B cell (primary cell): ENCODE results near the gene C16orf54.

Experiments
- CTCF ChIP-seq: fragments of 200-600 bp; IDR thresholded peaks from one replicate; pipeline ENCODE4 v1.8.0; 2022; ENCODE audit warnings: antibody characterized with exemption, mild to moderate bottlenecking
- EZH2 ChIP-seq: IDR thresholded peaks from 2 replicates; pipeline ENCODE4 v1.6.1; 2012; ENCODE audit warnings: borderline replicate concordance, low read depth, mild to moderate bottlenecking, moderate library complexity, low read length; ENCODE audit not compliant: insufficient read depth, poor library complexity, severe bottlenecking

- no peak for TF ChIP-seq CTCF
- TF ChIP-seq EZH2 = no peak
These were observed 17.5 kb upstream of the C16orf54 start for GRCh38 chr16:29763326-29763725.
